NCI-H748 treated with DMSO at 0.1 percent for 48 hours (cell line): ENCODE data around the gene STEAP1B.
A peak's percentile ranks its signal among the peaks of the same experiment; 100 is the strongest.

Experiments
- DNase-seq: peaks from one replicate; lab custom pipeline; 2025; lab: John Stamatoyannopoulos, UW

Gene STEAP1B

DNA sequence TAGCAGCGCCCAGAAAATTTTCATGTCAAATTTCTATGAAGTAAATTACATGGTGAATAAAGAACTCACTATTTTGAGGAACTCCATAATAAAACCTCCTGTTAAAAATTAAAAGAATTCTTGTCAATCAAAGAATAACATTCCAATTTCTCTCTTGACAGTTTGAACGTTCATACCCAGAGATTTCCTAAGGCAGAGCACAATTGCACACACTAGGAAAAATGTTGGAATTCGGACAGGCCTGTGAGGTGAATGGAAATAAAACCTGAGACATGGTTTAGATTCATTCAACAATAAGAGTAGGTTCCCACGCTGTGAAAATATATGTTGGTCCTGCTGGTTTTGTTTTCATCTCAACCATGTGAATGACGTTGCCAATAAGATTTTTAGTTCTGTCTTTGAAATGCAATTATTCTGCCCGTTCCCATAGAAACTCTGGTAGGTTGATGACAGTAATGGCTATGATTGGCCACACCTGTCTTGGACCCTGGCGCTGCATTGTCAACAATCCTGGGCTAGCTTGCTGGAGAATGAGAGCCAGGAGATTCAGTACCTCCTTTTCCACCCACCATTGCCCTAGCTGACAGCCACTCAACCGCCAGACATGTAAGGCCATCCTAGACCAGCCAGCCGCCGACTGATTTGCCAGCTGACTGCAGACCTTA is 99.7 kb downstream of the STEAP1B start:
- DNase-seq: no peak

DNA sequence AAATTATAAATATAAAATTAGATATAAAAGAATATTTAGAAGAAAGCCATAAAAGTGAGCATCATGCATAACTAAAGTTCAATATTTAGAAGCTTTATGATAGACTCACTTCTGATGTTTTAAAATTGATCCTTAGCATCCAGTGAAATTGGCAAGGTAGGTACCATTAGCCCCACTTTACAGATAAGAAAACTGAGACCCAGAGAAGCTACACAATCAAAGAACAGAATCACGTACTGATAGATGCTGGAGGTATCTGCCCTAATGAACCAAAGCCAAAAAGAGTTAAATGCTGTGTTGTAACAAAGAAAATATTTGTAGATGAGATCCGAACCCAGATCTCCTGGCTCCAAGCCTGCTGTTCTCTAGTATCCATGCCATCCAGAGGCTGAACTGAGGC is 100.4 kb downstream of the STEAP1B start:
- DNase-seq: no peak

DNA sequence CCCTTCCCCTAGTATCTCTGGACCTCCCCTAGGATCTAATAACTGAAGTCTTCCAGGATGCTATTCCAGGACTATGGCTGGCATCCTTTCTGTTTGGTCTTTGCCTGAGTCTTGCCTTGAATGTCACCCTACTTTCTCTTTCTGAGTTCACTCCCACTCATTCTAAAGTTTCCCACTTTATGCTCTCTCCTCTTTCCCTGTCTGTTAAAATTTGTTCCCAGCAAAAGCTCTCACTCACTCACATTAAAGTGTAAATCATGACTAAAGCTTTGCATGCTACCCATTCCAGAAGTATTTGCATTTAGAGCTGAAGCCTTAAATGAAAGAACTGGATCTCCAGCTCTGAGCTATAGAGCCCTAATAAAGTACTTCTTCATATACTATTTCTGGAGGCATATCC is 100.9 kb downstream of the STEAP1B start:
- no peak for DNase-seq

DNA sequence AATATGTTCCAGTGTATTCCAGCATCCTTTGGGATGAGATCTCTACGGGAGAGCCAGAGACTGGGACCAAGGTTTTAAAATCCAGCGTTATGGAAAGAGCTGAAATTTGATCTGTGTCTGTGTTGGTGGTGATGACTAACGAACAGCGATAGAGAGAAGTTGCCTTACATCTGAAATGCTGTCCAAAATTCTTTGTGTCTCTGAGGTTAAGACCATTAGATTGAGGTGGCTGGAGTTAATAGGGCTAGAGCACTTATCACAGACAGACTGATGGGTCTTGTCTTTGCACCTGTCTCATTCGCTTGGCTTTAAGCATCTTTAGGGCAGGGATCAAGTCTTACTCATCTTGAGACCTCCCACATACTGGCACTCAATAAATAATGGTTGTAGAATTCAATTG is 102.0 kb downstream of the STEAP1B start:
- DNase-seq: no peak

DNA sequence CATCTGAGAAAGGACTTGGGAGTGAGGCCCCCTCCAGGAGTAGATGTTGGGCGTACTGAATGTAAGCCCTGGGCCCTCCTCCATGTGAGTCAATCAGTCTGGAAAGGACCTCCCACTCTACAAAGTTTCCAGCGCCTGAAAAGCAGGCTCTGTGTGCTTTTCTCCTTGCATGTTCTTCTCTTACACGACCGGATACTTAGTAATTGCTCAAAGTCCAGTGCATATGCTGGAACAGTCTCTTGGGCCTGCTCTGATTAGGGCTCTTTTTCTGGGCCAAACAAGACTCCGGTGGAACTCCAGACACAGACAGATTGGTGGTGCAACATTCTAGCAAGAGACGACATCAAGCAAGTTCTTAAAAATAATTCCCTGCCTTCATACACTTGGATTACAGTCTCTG is 104.8 kb downstream of the STEAP1B start:
- DNase-seq: no peak

DNA sequence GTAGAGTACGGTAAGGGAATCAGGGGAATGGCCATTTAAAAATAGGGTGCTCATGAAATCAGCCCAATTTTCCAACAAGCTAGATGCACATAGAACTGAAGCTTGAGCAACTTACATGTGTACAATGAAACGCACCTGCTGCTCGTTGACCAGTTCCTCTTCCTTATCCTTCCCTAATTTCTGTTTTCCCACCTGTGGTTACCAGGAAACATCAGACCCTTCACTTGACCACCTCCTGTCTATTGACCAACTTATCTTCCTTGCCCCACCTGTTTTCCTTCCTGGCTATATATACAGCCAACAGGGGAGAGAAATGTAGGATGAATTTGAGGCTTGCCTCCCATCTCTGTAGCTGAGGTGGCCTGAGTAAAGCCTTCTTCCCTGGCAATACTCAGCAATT is 105.2 kb downstream of the STEAP1B start:
- peak; percentile 64 for DNase-seq

DNA sequence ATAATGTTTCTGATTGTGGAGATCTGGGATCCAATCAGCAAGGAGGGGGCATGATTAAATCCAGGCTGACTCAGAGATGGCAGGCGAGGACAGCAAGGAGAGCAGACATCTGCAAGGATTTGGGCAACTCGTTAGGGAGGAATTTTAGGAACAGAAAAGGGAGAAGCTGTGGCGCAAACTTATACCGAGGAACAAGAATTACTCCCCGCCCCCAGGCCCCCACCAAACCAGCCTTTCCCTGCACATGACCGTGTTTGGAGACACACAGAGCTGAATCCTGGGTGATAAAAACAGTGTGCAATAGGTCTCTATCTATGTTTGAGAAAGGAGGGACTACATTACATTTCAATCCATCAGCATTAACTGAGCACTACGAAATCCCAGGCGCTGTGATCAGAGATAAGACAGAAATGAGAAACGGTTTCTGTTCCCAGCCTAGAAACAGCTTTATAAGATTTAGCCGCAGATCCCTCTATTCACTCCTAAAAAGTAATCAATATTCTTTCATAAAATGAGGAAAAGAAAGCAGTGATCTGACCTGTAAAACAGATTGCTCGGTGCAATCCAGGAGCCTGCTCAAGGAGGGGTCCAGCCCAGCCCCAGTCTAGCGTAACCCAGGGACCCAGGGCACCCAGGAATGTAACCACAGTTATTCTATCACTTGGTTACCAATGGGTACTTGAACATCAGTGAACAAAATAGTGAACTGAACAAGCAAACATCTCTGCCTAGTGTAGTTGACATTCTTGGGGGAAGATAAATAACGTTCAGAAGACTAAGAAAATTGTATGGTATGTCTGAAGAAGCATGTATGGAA is 105.9 kb downstream of the STEAP1B start:
- DNase-seq: no peak

DNA sequence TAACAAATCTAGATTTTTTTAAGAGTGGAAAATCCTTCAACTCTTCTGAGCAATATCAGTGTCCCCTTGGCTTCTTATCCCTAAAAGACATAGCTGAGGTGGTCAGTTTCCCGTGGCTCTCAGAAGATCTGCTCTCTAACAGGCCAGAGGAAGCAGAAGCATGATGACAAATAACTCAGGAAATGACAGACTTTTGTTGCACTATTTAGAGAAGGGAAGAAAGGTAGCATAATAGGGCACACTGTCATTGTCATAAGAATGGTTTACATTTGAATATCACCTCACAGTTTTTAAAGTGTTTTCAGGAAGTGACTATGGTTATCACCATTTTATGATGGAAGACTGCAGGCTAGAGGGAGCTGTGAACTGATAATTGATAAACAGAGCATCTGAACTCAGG is 109.5 kb downstream of the STEAP1B start:
- DNase-seq: no peak

DNA sequence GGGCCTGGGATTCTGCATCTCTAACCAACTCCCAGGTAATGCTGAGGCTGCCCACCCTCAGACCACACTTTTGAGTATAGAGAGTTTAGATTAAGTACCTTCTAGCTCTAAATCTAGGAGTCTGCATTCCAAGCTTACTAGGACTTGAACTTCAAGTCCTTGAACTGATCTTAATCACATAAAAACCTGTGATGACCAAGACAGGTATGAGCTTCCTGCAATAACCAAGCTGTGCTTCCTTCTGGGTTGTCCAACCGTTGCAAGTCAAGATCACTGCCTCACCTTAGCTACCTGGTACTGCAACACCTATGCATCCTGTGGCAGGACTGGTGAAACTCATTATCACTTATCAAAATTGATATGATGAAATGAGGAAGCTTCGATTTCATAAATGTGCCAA is 110.1 kb downstream of the STEAP1B start:
- DNase-seq: no peak

DNA sequence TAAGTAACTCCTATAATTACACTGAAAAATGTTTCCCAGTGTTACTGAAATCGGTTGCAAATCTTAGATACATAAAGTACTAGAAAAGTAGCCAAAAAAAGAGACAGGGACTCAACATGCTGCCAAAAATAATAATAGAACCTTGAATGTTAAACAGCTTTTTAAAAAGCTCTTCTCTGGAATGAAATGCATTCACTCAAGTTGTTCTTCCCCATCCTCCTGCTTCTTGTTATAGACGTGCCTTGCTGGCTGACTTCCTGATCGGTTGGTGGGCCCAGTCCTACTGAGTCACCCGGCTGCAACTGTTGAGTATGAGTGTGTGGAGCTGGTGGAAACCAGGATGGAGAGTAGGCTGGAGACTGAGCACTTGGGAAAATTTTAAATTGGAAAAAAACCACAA is 112.4 kb downstream of the STEAP1B start:
- DNase-seq: no peak

DNA sequence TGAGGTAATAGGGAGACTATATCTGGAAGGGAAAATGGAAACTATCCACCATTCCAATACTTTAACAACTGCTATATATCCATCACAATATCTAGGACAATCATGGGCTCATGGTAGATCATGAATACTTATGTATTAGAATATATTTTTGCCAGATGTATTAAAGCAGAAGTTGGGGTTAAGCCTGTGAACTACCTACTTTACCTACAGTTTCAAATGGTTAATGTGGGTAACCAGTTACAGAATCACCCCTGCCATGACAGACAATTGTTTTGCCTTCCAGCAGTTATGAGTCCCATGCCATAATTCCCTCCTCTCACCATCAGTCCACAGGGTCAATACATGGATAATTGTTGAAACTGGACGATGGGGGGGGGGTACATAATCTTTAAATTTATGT is 113.1 kb downstream of the STEAP1B start:
- no peak for DNase-seq

DNA sequence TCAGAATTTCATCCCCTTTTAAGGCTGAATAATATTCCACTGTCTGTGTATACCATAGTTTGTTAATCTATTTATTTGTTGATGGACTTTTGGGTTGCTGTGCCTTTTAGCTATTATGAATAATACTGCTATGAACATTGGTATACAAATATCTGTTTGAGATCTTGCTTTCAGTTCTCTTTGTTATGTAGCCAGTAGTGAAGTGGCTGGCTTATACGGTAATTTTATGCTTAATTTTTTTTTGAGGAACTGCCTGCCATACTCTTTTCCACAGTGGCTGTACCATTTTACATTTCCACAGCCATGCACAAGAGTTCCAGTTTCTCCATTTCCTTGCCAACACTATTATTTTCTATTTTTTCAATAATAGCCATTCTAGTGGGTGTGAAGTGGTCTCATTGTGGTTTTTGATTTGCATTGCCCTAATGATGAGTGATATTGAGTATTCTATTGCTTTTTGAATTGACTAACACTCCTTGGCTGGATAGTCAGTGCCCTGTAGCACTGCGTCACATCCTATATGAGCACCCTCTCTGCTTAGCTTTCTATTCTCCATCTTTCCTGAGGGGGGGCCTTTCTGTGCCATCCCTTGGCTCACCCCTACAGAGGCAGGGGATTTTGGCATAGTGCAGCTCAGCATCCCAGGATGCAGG is 113.7 kb downstream of the STEAP1B start:
- no peak for DNase-seq

DNA sequence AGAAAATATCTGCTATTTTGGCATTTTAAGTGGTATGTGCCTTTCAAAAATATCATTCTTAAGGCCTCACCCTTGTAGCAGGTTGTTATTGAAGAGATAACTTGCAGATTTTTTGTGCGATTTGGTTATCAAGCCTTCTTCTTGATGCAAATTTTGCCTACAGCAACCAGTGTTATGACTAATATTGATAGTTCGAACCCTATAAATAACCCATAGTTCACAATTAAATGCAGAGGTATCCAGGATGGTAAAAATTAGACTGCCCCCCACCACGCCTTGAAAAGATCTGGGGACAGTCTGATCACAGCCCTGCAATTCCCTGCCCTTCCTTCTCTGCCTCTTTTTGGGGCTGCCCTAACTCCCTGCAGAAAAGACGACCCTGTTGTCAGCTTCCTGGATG is 114.7 kb downstream of the STEAP1B start:
- DNase-seq: no peak

DNA sequence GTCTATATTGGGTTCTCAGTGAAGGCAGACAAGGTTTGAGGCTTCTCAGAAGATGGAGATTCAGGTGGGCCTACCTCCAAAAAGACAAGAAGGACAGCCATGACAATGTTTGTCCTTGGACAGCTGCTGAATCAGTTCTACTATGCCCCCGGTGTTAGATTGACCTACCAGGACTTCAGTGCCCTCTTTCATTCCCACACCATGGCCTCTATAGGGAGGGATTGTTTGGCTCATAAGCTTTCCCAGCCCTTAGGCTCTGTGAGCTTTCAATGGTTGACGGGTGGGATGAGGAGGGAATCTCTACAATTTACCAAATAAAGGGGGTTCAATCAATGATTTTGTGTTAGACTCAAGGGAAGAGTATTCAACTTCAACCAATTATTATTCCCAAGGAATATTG is 119.7 kb downstream of the STEAP1B start:
- no peak for DNase-seq

DNA sequence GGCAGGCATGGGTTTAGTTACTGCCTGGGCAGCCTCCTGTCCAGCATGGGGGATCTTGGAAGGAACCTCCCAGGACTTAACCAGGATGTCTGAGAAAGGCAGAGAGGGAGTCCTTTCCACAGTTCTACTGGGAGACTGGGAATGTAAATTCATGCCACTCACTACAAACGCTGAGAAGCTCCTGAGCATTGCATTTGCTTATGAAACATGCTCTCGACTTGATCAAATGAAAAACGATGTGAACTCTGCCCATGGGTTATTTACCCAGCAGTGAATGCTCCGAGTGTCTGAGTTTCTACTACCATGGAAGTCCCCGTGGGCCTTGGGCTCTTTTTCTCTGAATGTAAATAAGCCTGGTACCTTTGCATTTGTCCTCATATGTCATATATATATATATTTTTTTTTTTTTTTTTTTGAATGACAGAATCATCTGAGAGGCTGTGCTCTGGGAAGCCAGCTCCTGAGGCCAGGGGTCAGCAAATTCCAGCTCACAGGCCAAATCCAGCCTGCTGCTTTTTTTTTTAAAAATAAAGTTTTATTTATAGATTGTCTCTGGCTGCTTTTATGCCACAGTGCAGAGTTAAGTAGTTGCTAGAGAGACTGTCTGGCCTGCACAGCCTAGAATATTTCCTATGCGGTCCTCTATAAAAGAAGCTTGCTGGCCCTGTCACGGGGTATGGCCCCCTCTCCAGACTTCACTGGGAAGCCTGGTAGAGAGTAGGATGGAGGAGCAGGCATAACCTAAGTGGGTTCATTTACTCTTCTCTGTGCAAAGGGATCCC is 121.6 kb downstream of the STEAP1B start:
- no peak for DNase-seq

DNA sequence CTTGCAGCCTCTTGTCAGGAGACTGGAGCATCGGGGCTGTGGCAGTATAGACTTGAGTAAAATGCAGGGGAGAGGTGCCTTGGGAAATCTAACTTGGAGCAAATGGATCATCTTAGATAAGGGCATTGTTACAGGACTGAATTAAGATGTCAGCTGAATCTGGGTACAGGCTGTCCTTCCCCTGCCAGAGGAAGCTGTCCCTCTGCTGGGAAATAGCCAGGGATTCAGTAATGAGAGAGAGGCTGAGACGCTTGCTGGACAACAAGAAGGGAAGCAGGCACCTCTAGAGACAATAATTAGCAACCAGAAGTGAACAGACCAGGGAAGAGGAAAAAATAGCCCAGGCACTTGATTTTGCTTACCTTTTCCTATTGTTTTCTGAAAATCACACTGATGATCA is 122.3 kb downstream of the STEAP1B start:
- no peak for DNase-seq

DNA sequence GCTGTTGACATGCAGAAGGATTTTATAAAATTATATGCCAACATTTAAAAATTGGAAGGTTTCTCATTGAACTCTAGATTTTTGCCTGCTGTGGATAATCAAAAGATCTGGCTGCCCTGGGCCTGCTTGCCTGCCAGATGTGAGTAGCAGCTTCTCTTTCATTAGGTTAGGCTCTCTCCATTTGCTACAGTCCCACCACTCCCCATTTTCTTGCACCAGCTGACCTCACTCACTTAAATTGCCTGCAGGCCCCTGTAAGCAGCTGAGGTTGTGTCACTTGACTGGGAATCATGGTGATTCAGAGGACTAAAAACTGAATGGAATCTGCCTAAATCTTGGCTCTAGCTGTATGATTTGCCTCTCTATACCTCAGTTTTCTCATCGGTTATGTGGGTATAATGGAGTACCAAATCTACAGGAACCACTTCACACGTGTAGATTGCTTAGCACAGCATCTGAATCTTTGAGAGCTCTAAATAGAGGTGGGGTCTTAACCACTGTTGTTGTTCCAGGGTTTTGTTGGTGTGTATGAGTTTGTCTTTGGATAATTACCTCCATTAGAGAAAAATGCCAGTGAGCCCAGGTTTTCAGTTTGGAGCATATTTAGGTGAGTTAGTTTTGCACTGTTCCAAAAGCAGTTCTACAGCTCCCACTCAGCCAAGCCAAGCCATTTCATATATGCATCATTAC is 124.5 kb downstream of the STEAP1B start:
- no peak for DNase-seq

DNA sequence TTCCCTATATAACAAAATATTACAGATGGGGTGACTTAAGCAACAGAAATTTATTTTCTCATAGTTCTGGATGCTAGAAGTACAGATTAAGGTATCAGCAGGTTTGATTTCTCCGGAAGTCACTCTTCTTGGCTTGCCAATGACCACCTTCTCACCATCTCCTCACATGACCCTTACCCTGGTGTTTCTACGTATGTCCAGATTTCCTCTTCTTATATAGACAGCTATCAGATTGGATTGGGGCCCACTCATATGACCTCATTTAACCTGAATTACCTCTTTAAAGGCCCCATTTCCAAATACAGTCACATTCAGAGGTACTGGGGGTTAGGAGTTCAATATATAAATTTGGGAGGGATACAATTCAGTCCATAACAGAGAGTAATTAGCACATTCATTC is 126.1 kb downstream of the STEAP1B start:
- DNase-seq: no peak

DNA sequence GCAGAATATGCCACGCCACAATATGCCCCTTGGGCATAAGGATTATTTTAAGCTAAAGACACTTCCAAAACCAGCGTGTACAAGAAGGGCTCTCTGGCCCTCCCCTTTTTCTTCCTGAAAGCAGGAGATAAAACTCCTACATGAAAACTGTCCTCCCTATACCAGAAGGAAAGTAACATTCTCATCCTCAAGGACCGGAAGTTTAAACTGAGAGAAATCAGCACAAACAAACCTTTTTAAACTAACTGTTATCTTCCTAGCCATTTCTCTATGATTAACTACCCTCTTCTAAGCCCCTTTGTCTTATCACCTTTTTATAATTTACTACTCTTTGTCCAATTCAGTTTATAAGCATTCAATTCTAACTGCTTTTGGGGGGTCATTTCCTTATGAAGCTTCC is 126.6 kb downstream of the STEAP1B start:
- DNase-seq: no peak

DNA sequence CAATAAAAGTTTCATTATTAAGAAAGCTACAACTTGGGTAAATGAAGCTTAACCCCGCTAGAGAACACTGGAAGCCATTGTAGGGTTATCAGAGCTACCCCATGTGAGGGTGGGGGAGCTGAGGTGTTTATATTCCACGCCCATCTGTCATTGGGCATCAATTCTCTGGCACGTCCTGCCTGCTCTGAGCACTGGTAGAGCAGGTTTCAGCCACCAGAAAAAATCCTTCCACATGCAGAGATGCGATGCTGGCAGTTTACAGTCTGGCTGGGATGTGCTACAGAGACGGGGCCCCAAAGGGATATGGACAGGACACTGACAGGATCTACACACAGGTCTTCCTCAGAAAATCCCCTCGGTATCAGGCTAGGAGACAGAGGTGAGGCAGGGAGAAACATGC is 127.1 kb downstream of the STEAP1B start:
- DNase-seq: no peak

DNA sequence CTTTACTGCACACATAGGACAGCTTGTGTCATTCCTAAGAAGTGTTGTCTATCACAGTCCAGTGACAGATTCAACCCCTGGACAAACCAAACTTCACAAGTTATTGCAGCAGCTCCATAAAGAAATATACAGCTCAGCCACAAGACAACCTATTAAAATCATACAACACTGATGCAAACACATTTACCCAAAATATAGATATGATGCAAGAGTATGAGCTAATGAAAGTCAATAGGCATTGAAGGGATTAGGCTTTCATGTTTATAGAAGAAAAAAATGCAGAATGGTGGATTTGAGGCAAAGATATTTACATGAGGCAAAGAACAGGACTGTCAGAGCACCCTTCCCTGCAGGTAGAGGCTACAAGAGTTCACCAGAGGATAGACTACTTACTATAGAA is 128.1 kb downstream of the STEAP1B start:
- no peak for DNase-seq
